Mesenteric fat pad (tissue), 1 donor: ENCODE data around the gene ITPK1. TPM values are rescaled to one million over a fixed set of nuclear protein-coding genes. Genes with fewer than 3 reads are reported as not detected.

Source experiments
- DNase-seq: peaks from one replicate; pipeline ENCODE4 v3.0.0-alpha.2; 2020; ENCODE audit warnings: low spot score
- total RNA-seq: library from RNA; stranded (reverse); fragmentation: NEBNext Ultra II Directional; extraction: Animal tissue kit (Norgen Biotek cat#: 25700); gene quantifications from one replicate; pipeline ENCODE4 v1.2.1, GENCODE V29; 2021
- donor health status: DM: yes; HTN: yes; CAD: no.

Gene ITPK1
- total RNA-seq, 1 donor from 2014 or later: 267 TPM

- no peak for DNase-seq
These were observed 122.4 kb downstream of the ITPK1 start for GRCh38 chr14:92993302-92993701.

DNA sequence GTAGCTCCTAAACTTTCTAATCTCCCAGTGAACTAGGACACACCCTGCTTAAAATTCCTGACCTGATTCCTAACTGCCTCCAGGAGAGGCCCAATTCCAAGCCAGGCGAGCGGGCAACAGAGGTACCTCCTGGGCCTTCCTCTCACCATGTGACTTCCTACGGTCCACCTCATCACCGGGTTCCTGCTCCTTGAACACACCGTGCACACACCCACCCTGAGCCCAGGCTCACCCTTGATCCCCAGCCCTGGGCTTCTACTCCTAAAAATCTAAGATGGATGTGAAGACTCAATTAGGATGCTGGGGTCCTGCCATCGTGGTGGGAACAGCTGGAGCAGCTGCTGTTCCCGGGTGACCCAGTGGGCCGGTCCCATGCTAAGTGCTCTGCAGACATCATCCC, 124.2 kb downstream of the ITPK1 start:
- no peak for DNase-seq

DNA sequence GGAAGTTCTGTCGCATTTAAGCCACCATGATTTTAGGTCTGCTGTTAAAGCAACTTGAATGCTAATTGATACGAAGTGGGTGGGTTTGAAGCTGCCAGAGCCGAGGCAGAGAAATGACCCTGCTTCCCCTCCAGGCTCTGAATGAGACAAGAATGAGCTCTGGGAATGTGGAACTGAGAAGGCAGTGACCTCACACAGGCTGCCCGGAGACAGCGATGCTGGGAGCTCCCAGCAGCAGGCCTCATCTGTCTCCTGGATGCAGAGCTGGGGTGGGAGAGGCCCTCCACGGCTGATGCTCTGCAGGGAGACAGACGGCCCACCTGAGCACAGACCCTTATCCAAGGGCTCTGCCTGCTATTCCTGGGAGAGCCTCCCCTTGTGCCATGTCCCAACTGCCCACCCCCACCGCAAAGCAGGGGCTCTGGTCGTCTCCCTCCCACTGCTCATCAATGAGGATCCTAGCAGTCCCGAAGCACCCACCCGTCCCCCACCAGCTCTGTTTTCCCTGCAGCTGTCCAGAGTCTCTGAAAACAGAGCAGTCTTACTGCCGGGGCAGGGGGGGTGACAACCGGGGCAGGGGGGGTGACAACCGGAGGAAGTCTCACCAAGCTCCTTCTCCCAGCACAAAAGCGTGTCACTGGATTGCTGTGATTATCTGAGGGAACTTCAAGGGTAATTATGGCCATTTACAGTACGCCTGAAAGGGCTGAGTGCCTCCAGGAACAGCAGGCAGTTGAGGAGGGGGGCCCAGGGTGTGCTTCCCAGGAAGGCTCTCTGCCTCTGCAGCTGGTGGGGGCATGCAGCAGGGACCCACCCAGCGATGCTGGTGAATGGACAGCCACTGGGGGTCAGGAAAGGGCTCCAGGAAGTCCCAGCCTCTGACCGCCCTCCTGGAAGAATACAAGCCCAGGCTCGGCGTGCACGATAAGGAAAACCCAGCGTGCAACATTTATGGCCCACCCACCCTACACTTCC, 125.0 kb downstream of the ITPK1 start:
- no peak for DNase-seq

GRCh38 chr14:92988786-92989755, 126.7 kb downstream of the ITPK1 start:
- no peak for DNase-seq

DNA sequence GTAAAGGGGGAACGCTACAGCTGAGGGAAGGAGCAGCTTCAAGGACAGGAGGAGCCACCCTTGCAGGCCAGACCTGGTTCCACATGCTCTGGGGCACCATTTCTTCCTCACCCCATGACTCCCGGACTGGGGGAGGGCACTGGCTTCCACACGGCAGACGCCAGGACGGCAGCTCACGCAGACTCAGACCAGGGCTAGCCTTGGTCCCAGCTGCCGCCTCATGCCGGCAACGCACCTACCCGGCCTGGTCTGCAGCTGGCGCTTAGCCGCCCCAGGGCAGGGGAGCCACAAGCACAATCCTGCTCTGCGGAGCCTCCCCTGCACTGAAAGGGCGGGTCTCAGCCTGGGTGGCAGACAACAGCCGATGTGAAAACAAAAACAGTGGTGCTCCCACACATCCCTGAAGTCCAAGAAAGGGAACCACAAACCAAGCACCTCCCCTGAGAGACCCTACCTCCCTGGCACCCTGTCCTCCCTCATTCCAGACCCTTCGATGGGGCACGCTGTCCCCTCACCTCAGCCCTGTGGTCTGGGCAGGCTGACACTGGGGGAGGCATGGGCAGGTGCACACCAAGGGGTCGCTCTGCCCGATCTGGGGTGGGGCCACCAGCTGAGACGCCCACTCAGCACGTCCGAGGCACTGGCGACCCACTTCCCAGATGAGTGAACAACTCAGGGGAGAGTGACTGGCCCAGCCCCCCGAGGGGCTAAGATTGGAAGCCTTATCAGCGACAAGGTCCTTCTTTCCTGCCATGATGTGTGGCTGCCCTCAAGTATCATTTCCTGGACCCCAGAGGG, 127.8 kb downstream of the ITPK1 start:
- no peak for DNase-seq

GRCh38 chr14:92987148-92987570, 128.6 kb downstream of the ITPK1 start:
- DNase-seq: no peak

DNA sequence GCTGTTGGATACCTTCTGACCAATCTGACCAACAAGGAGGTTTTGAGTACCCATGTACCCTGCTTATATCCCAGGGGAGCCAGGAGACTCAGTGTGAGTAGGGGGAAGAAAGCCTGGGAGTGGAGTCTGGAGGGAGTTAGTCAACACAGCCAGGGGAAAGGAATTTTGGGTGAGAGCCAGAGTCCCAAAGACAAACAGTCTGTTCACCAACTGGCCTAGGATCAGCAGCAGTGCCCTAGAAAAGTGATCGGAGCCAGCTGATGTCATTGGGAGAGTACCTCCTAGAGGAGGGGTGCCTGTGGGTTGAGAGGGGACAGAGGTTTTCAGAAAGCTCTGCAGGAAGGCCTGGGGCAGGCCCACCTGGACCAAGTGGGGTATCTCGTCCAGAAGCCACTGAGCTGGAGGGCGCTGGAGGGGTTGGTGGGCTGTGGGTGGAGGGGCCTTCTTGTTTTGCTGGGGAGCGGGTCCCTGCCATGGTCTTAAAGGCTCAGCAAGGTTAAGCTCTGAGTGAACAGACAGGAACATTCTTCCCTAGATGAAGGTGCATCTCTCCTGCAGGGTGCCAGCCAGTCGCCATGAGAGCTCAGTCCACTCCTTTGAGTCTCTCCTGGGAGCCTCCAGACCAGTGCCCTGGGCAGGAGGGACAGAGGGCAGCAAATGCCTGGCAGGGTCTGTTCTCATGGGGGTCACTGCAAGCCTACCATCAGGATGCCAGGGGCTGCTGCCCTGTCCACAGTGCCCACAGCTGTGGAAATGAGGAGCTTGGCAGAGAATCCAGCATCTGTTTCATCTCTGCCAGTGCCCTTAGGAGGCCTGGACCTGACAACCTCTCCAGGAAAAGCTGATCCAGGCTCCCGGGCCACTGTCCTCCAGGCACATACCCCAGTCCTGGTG, 129.2 kb downstream of the ITPK1 start:
- DNase-seq: no peak

DNA sequence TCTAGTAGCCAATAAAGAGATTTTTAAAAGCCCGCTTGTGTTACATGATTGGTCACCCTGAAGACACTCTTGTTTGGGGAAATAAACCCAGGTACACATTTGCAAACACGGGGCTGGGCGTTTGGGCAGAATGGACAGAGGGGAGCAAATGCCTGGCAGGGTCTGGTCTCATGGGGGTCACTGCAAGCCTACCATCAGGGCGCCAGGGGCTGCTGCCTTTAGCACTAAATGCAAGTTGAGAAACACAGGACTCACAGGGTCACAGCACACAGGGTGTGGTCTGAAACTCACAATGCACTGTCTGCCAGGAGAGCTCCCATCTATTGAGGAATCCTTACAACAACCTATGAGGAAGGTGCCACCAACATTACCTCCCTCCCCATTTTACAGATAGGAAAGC, 130.2 kb downstream of the ITPK1 start:
- DNase-seq: no peak

DNA sequence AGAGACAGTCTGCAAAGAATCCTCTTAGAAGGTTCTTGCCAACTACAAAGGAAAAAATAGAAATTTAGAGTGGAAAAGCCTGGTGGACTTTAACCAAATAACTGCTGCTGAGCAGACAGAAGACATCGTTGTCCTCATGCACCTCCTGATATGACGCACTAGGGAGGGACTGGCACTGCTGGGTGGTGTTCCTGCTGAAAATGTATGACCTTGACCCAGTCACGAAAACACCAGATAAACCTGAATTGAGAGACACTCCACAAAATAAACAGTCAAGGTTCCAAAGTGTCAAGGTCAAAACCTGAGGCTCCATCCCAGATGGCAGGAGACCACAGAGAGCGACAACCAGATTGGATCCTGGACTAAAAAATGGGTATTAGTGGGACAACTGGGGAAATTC, 130.8 kb downstream of the ITPK1 start:
- DNase-seq: no peak

DNA sequence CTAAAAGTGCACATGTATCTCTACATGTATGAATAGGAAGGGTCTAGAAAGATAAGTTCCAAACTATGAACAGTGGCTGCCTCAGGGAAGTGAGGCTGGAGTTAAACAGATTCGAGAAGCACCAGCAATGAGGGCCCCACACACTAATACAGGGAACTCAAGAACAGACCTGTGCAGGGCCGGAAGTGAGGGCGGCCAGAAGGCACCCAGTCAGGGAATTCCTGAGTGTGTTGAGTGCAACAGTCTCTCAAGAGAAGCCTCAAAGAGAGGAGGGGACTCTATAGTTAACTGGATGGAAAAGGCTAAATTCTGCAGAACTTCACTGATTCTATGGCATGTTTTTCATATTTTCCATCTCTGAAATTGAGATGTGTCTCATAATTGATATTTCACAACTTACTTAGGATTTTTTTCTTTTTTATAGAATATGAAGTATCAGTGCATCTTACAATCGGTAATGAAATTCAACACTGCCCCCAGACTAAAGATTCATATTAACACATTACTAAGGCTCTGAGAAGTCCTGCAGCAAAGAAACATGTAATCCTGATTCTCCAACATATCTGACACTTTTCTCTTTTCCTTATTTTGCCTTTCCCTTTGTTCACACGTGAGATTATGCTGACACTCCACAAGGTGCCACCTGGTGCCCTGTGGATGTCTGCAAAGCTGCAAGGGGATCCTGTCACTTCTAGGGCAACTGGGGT, 131.5 kb downstream of the ITPK1 start:
- DNase-seq: no peak

GRCh38 chr14:92982956-92983355, 132.8 kb downstream of the ITPK1 start:
- no peak for DNase-seq

DNA sequence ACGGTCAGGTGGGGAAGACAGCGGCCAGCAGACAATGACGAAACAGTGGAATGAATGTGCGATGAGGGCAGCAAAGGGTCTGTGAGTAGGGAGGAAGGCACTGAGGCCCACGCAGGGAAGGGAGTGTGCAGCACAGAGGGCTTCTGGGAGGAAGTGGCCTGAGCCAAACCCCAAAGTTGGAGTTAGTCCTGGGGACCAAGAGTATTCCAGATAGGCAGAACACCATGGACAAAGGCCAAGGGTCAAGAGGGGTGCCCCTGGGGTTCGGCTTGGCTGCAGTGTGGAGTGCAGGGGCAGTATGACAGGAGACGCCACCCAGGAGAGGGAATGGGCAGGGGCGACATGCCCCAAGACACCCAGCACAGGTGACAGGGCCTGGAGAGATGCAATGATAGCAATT, 134.0 kb downstream of the ITPK1 start:
- no peak for DNase-seq

DNA sequence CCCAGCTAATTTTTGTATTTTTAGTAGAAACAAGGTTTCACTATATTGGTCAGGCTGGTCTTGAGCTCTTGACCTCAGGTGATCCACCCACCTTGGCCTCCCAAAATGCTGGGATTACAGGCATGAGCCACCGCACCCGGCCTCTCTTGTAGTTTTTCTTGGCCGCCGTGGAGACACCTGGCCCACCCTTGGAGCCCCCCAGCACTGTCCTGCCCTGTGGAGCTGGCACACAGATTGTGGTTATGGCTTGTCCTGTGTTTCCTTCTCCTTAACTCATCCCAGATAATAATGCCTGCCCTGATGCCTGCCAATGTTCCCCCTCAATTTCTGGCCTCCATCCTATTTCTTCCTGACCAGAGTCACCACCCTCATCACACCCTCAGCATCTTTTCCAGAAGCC, 134.9 kb downstream of the ITPK1 start:
- no peak for DNase-seq

- DNase-seq: no peak
These were observed 137.3 kb downstream of the ITPK1 start for GRCh38 chr14:92978229-92979021.

DNA sequence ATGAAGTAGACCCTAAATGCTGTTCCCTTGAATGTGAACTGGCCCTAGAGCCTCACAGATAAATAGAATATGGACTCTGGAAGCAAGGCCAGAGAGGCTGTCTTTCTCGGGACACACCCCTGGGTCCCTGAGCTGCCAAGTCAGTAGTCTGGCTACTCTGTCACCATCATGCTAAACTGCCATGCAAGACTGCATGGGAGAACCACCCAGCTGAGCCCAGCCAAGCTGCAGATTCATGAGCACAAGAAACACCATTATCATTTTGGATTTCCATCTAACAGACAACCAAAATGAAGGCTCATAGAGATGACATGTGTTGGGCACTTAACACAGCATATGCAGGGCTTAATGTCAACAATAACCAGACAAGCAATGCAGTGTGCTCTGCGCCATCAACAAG, 139.5 kb downstream of the ITPK1 start:
- no peak for DNase-seq

GRCh38 chr14:92974541-92975345, 141.0 kb downstream of the ITPK1 start:
- no peak for DNase-seq

DNA sequence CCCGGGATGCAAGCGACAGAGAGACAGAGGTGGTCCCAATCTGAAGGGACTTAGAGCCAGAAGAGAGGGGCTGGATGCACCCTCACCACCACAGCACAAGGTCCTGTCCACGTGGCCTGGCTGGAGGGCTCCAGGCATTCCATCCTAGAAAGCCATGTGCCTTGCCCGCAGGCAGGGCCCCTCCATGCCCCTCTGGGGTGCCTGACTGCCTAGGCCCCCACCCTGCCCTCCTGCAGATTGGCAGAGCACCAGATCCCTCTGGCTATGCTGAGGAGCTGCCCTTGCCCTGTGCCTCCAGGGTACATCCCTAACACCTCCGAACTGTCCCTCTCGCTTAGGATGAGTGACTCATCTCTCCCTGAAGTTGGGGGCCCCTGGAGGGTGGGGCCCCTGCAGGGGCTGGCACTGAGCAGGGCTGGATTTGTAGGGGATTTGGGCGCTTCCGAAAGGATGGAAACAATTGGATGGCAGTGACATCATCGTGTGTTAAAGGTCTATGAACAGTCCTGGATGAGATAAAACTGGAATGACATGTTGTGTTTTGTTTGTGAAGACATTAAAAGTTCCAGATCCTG, 141.8 kb downstream of the ITPK1 start:
- DNase-seq: no peak
